Measurements from ENCODE around the gene EIF2S1.
"Not testable (repeated sequence)": the region's sequence is repeated elsewhere in the genome, so short reads cannot be mapped to it uniquely, and the experiment has no call there.

Gene EIF2S1

GRCh38 chr14:67410313-67410712, 50.2 kb downstream of the EIF2S1 start:
- TF ChIP-seq, protein P1, sequence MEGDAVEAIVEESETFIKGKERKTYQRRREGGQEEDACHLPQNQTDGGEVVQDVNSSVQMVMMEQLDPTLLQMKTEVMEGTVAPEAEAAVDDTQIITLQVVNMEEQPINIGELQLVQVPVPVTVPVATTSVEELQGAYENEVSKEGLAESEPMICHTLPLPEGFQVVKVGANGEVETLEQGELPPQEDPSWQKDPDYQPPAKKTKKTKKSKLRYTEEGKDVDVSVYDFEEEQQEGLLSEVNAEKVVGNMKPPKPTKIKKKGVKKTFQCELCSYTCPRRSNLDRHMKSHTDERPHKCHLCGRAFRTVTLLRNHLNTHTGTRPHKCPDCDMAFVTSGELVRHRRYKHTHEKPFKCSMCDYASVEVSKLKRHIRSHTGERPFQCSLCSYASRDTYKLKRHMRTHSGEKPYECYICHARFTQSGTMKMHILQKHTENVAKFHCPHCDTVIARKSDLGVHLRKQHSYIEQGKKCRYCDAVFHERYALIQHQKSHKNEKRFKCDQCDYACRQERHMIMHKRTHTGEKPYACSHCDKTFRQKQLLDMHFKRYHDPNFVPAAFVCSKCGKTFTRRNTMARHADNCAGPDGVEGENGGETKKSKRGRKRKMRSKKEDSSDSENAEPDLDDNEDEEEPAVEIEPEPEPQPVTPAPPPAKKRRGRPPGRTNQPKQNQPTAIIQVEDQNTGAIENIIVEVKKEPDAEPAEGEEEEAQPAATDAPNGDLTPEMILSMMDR (IDR thresholded peaks at IDR 0.05; ENCODE audit: extremely low read depth, insufficient read depth, missing control alignments): no peak
- in situ Hi-C loops (cut with MboI; ENCODE audit: low pct_unique_long_range_greater_than_20kb, low sequenced_read_pairs, unreplicated experiment): no loop called here
- DNase-seq (ENCODE audit: low spot score): no peak

GRCh38 chr14:67411370-67411769, 51.2 kb downstream of the EIF2S1 start:
- no peak for DNase-seq (ENCODE audit: low spot score)
- in situ Hi-C loops (cut with MboI; ENCODE audit: low pct_unique_long_range_greater_than_20kb, low sequenced_read_pairs, unreplicated experiment): no loop called here
- TF ChIP-seq, protein P1 (IDR thresholded peaks at IDR 0.05; ENCODE audit: extremely low read depth, insufficient read depth, missing control alignments): no peak

DNA sequence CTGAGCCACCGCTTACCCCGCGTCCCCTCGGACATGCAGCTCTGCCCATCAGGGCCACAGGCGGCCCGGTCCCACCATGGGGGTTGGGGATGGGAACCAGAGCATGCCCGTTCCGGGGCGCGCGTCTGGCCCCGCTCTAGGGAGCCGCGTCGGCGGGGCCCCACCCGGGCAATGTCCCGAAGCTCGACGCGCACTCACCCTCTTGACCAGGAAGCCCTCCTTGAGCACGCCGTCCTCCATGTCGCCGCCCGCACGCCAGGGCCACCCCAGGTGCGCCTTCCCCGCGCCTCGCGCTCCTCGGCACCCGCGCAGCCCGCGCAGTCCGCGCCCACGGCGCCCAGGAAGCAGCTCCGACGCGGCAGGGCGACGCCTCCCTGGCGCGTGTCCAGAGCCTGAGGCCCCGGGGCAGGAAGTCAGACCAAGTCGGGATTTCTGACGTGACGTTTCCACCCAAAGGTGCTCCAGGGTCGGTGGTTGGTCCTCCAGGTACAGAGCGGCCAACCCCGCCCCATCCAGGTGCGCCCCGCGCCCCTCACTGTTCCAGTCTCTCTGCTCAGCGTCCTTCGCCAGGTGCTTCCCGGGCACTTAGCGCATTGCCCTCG, 51.8 kb downstream of the EIF2S1 start, which contains the start of gene PLEK2:
TSS of gene PLEK2 (minus strand) at position 346 of the 602 bp plus-strand sequence. CDS start at position 240, 106 bp downstream.
- in situ Hi-C loops (cut with MboI; ENCODE audit: low pct_unique_long_range_greater_than_20kb, low sequenced_read_pairs, unreplicated experiment): no loop called here

DNA sequence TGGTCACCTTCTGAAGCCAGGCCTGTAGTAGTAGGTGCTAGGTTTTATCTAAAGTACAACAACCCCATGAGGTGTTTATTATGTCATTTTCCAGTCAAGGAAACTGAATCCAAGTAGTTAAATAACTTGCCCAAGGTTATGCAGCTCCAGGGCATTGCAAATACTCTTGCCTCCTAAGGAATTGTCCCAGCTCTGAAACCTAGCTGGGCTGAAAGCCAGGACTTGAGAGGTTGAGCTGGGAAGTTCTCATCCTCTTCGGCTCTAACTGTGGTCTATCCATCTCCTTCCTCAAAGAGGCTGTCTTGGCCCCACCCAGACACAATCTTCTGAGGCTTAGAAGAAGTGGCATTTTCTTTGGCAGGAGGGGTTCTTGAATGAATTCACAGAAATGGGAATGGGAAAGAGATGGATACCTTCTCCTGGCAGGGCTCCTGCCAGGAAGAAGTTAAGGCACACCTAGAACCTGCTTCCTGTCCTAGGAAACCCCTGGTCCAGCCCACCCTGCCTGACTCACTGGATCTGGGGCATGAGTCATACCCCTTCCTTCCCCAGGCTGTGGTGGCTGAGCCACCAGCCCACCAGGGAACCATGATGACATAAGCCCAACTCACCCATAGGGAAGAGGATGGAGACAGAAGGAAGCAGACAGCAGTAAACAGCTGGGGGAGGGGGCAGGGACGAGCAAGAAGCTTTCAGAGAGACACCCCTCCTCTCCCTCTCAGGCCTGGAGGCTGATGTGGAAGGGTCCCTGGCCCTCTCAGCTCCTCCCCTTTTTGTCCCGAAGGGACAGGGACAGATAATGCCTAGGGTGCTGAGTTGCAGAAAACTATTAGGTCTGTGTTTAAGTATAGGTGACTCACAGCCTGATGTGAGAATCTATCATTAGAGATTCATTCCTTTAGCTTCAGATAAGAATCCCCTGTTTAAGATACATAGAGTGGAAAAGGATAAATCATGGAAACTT, 54.0 kb downstream of the EIF2S1 start:
- TF ChIP-seq, protein P1 (IDR thresholded peaks at IDR 0.05; ENCODE audit: extremely low read depth, insufficient read depth, missing control alignments): no peak
- no peak for DNase-seq (ENCODE audit: low spot score)
- in situ Hi-C loops (cut with MboI; ENCODE audit: low pct_unique_long_range_greater_than_20kb, low sequenced_read_pairs, unreplicated experiment): no loop called here

More for the DNA sequence above, 51.8 kb downstream of the EIF2S1 start, which contains the start of gene PLEK2:
- TF ChIP-seq, protein P1 (IDR thresholded peaks at IDR 0.05; ENCODE audit: extremely low read depth, insufficient read depth, missing control alignments): no peak
- no peak for DNase-seq (ENCODE audit: low spot score)

DNA sequence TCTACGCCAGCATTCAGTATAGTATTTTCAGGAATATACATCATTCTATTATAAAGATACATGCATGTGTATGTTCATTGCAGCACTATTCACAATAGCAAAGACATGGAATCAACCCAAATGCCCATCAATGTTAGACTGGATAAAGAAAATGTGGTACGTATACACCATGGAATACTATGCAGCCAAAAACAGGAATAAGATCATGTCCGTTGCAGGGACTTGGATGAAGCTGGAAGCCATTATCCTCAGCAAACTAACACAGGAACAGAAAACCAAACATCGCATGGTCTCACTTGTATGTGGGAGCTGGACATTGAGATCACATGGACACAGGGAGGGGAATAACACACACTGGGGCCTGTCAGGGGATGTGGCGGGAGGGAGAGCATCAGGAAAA, 55.5 kb downstream of the EIF2S1 start:
- in situ Hi-C loops (cut with MboI; ENCODE audit: low pct_unique_long_range_greater_than_20kb, low sequenced_read_pairs, unreplicated experiment): not testable (repeated sequence)

GRCh38 chr14:67416085-67416484, 56.0 kb downstream of the EIF2S1 start:
- DNase-seq (ENCODE audit: low spot score): no peak
- in situ Hi-C loops (cut with MboI; ENCODE audit: low pct_unique_long_range_greater_than_20kb, low sequenced_read_pairs, unreplicated experiment): no loop called here

More for the DNA sequence above, 55.5 kb downstream of the EIF2S1 start:
- not testable (repeated sequence) for DNase-seq (ENCODE audit: low spot score)

More at GRCh38 chr14:67416085-67416484, 56.0 kb downstream of the EIF2S1 start:
- TF ChIP-seq, protein P1 (IDR thresholded peaks at IDR 0.05; ENCODE audit: extremely low read depth, insufficient read depth, missing control alignments): no peak
